Motor neuron (in vitro differentiated cells): ENCODE data around the gene MT1M. TPM values are rescaled to one million over a fixed set of nuclear protein-coding genes. Genes with fewer than 3 reads are reported as not detected.
A peak's percentile ranks its signal among the peaks of the same experiment; 100 is the strongest.

Experiments used
- ATAC-seq, 8 experiments: fragments of 200-7000 bp; cut with Tn5 transposase; replicated peaks in 6 of 8; 2 replicates each; pipeline ENCODE4 v1.8.0; 2021; ENCODE audit warnings: mild to moderate bottlenecking in 8 of 8, moderate library complexity in 8 of 8
- H3K27ac ChIP-seq, 2 donors: fragments of 250-450 bp; sonication (Bioruptor Pico); 2 replicates each; pipeline ENCODE4 v1.9.0; 2021; ENCODE audit warnings: antibody characterized with exemption in 2 of 2, mild to moderate bottlenecking in 2 of 2, moderate library complexity in 1 of 2
- H3K4me1 ChIP-seq, 2 donors: fragments of 250-450 bp; sonication (Bioruptor Pico); replicated peaks in 1 of 2; 2 replicates each; pipeline ENCODE4 v1.6.1; 2021; ENCODE audit warnings: antibody characterized with exemption in 2 of 2, mild to moderate bottlenecking in 2 of 2, moderate library complexity in 1 of 2
- H3K4me3 ChIP-seq, 5 donors: fragments of 250-450 bp; sonication (Bioruptor Pico); 2 replicates each; pipeline ENCODE4 v1.9.0; 2021; ENCODE audit warnings: antibody characterized with exemption in 5 of 5, mild to moderate bottlenecking in 5 of 5, moderate library complexity in 4 of 5
- WGBS, 10 experiments: fragments of 450-650 bp; shearing (Covaris generic); methylation state at CpG; one replicate each; pipeline ENCODE4 v1.0.0; 2022; 5-methylcytosine and 5-hydroxymethylcytosine counted together
- in situ Hi-C, 9 experiments: fragments of 400-800 bp; cut with MboI; loops; one replicate each; pipeline ENCODE4 v1.15.0; 2021; ENCODE audit warnings: low sequenced_read_pairs in 9 of 9, low pct_unique_long_range_greater_than_20kb in 2 of 9; ENCODE audit not compliant: unreplicated experiment in 9 of 9
- total RNA-seq, 8 experiments: library from RNA; unstranded; fragments of 300-600 nt; gene quantifications; 2 replicates each; pipeline versions ENCODE4 v1.2.3 to v1.2.4, GENCODE V29; 2022

MT1M gene
- total RNA-seq, 8 experiments from 2014 or later, result 0.25 to 1.5 (median 0.46) TPM; not detected in 4

DNA sequence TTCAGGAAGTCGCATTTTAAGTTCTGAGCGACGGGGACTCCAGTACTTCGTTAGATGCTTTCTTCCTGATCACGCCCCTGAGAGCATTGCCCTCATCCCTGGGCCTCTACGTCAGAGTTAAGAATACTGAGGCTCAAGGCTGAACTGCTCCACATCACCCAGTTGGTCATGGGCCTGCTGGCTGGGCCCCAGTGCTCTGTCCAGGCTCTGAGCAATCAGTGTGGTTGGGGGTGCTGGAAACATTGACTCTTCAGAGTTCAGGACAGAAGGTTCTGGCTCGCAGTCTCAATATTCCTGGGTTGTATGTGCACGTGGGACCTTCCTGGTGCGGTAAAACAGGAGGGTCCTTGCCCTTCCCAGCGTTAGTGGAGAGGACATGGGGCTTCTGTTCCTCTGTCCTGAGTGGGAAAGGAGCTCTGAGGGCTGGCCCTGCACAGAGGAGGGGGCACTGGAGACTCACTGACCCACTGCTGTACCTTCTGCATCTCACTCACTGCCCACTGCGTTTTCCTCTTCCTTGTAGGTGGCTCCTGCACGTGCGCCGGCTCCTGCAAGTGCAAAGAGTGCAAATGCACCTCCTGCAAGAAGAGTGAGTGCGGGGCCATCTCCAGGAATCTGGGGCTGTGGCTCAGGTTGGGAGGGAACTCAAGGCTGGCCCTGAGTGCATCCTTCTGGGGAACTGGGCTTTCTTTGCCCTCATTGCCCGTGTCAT, 6.4 kb upstream of the MT1M start:
- ATAC-seq, result peak; percentile 34 to 63 (median 54)
- H3K4me1 ChIP-seq, result peaks cover 0 to 2% of the 10 kb centered on the region in 2 donors
- in situ Hi-C loops, result no loop called here
- H3K27ac ChIP-seq, result no peak overlapping the region
- WGBS, 10 experiments, result 0 to 34% (median 16%) methylated on average over 1 to 11 of the region's 16 CpGs; no CpG with 5 or more reads in 3 of the 10 experiments
- peak overlapping the region in 2 of 5 donors; percentile 30 to 37 for H3K4me3 ChIP-seq

DNA sequence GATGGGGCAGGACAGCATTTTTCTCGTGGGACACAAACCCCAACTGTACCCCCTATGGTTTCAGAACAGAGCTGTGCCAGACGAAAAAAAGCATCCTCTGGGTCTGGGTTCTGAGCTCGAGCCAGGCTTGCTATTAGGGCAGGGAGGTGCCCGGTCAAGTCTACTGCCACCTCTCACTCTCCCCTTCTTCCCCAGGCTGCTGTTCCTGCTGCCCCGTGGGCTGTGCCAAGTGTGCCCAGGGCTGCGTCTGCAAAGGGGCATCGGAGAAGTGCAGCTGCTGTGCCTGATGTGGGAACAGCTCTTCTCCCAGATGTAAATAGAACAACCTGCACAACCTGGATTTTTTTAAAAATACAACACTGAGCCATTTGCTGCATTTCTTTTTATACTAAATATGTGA, 5.8 kb upstream of the MT1M start:
- Histone ChIP-seq H3K4me1 (peaks cover 0 to 2% of the 10 kb centered on the region in 2 donors), H3K4me3 (no peak overlapping the region), H3K27ac (no peak overlapping the region)
- ATAC-seq, result no peak
- in situ Hi-C loops, result no loop called here
- WGBS, 10 experiments, result 0 to 44% (median 25%) methylated on average over 1 to 2 of the region's 7 CpGs; no CpG with 5 or more reads in 5 of the 10 experiments

DNA sequence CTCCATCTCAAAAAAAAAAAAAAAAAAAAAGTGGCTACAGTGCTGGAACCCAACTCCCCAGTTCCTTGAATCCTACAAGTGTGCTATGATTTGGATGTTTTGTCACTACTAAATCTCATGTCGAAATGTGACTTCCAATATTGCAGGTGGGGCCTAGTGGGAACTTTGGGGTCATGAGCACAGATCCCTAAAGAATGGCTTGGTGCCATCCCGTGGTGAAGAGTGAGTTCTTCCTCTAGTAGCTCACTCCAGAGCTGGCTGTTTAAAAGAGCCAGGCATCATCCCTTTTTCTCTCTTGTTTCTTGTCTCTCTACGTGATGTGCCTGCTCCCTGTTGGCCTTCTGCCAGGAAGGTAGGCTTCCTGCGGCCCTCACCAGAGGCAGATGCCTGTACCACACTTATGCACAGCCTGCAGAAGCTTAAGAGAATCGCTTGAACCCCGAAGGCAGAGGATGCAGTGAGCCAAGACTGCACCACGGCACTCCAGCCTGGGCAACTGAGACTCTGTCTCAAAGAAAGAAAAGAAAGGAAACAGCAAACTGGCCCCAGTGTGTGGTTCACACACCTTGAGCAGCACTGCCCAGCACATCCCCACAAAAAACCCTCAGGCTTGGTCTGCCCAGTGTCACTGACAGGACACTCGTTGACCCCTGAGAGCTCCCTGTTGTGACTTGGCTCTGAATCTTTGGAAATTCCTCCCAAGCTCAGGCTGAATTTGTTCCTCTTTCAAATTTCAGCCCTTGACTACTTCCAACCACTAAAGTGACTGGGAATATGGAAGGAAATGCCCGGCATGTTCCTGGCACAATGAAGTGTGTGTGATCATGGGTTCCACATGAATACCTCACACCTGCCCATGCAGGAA, 3.7 kb upstream of the MT1M start:
- in situ Hi-C loops, result no loop called here
- 15 to 80% (median 22%) methylated on average over 2 to 7 of the region's 9 CpGs; no CpG with 5 or more reads in 3 of the 10 experiments for WGBS, 10 experiments
- no peak for ATAC-seq
- no peak overlapping the region for H3K27ac ChIP-seq
- H3K4me3 ChIP-seq, result no peak overlapping the region
- peaks cover 7 to 10% of the 10 kb centered on the region in 2 donors for H3K4me1 ChIP-seq

DNA sequence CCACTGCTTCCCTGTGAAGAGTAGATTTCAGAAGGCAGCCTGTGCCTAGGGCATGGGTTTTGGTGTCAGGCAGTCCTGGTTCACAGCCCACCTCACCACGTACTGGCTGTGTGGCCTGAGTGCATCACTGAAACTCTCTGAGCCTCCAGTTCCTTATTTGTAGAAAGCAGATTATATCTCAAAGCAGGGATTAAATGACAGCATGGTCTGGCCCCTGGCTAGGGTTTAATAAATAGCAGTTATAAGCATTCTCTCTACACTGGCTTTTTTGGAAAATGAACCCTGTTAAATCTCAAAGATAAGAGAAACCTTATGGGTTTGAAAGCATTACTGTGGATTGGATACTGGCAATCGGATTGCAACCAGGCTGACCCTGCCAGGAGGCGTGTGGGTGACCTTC, 2.9 kb upstream of the MT1M start:
- in situ Hi-C loops, result no loop called here
- H3K4me3 ChIP-seq, result no peak overlapping the region
- no peak overlapping the region for H3K27ac ChIP-seq
- no peak for ATAC-seq
- WGBS, 10 experiments, result 13 to 100% (median 50%) methylated on average over 1 to 2 of the region's 3 CpGs; no CpG with 5 or more reads in 3 of the 10 experiments
- H3K4me1 ChIP-seq, result peaks cover 7 to 10% of the 10 kb centered on the region in 2 donors

DNA sequence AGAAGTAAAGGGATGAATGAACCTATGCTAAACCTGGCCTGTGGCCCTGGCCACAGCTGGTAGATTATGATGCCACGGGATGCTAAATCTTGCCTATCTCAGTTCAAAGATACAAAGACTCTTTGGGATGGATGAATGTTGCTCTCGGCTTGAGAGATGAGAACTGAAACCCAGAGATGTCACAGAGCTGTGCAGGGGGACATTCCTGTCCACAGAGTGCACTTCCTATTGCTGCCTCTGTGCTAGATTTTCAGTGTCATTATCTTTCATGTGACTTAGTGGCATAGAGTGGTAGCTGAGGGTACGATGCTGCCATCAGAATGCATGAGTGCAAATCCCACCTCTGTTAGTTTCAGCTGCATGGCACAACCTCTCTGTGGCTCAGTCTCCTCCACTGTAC, 2.3 kb upstream of the MT1M start:
- 15 to 100% (median 100%) methylated on average over 1 to 3 of the region's 3 CpGs; no CpG with 5 or more reads in 5 of the 10 experiments for WGBS, 10 experiments
- no peak for ATAC-seq
- Histone ChIP-seq H3K27ac (no peak overlapping the region), H3K4me3 (no peak overlapping the region), H3K4me1 (peaks cover 7 to 10% of the 10 kb centered on the region in 2 donors)
- in situ Hi-C loops, result no loop called here

DNA sequence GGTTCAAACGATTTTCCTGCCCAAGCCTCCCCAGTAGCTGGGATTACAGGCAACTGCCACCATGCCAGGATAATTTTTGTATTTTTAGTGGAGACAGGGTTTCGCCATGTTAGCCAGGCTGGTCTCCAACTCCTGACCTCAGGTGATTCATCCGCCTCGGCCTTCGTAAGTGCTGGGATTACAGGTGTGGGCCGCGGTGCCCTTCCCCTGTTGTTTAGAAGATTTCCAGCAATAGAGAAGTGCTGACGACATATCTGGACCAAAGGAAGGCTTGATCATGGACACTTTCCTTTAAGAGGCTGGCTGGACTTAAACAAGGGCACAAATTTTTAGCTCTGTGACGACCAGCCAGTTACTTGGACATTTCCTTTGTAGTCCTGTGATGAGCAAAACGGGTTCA, 1.3 kb upstream of the MT1M start:
- Histone ChIP-seq H3K27ac (no peak overlapping the region), H3K4me3 (no peak overlapping the region), H3K4me1 (peaks cover 9 to 13% of the 10 kb centered on the region in 2 donors)
- in situ Hi-C loops, result no loop called here
- ATAC-seq, result no peak
- WGBS, 10 experiments, result 17 to 100% (median 50%) methylated on average over 1 to 10 of the region's 10 CpGs; no CpG with 5 or more reads in 3 of the 10 experiments

DNA sequence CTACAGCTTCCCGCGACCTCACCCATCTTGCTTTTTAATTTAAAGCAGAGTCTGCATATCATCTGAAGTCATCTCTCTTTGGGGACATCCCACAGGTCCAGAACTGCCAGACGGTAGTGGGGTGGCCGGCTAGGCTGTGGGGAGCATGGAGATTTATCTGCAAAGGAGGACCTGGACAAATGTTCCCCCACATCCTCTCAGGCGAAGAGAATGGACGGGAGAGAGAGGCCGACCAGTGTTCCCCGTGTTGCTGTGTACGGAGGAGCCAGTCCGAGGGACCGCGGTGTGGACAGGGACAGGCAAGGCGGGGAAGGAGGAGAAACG, 665 bp upstream of the MT1M start:
- no peak for ATAC-seq
- in situ Hi-C loops, result no loop called here
- H3K4me1 ChIP-seq, result peaks cover 9 to 13% of the 10 kb centered on the region in 2 donors
- 0 to 40% (median 6%) methylated on average over 1 to 5 of the region's 14 CpGs; no CpG with 5 or more reads in 4 of the 10 experiments for WGBS, 10 experiments
- no peak overlapping the region for H3K27ac ChIP-seq
- peak overlapping the region in 2 of 5 donors; percentile 12 to 13 for H3K4me3 ChIP-seq

DNA sequence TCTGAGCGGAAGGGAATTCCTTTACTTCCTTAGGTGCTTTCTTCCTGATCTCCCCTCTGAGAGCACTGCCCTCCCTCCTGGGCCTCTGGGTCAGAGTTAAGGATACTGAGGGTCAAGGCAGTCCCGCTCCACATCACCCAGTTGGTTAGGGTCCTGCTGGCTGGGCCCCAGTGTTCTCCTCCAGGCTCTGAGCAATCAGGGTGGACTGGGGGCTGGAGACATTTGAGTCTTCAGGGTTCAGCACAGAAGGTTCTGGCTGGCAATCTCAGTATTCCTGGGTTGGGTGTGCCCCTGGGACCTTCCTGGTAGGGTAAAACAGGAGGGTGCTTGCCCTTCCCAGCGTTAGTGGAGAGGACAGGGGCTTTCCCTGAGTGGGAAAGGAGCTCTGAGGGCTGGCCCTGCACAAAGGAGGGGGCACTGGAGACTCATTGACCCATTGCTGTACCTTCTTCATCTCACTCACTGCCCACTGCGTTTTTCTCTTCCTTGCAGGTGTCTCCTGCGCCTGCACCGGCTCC, 448 bp downstream of the MT1M start:
- peaks cover 9 to 13% of the 10 kb centered on the region in 2 donors for H3K4me1 ChIP-seq
- peak in 2 of 8 experiments; percentile 4 for ATAC-seq
- in situ Hi-C loops, result no loop called here
- WGBS, 10 experiments, result 0 to 80% (median 40%) methylated on average over 1 to 2 of the region's 6 CpGs; no CpG with 5 or more reads in 4 of the 10 experiments
- H3K27ac ChIP-seq, result no peak overlapping the region
- no peak overlapping the region for H3K4me3 ChIP-seq

DNA sequence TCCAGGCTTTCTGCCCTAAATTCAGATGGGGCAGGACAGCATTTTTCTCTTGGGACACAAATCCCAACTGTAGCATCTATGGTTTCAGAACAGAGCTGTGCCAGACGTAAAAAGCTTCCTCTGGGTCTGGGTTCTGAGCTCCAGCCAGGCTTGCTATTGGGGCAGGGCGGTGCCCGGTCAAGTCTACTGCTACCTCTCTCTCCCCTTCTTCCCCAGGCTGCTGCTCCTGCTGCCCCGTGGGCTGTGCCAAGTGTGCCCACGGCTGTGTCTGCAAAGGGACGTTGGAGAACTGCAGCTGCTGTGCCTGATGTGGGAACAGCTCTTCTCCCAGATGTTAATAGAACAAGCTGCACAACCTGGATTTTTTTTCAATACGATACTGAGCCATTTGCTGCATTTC, 1.1 kb downstream of the MT1M start:
- Histone ChIP-seq H3K4me3 (no peak overlapping the region), H3K27ac (no peak overlapping the region), H3K4me1 (peaks cover 10 to 19% of the 10 kb centered on the region in 2 donors)
- no peak for ATAC-seq
- in situ Hi-C loops, result no loop called here
- 17 to 70% (median 38%) methylated on average over 1 to 4 of the region's 7 CpGs; no CpG with 5 or more reads in 3 of the 10 experiments for WGBS, 10 experiments

DNA sequence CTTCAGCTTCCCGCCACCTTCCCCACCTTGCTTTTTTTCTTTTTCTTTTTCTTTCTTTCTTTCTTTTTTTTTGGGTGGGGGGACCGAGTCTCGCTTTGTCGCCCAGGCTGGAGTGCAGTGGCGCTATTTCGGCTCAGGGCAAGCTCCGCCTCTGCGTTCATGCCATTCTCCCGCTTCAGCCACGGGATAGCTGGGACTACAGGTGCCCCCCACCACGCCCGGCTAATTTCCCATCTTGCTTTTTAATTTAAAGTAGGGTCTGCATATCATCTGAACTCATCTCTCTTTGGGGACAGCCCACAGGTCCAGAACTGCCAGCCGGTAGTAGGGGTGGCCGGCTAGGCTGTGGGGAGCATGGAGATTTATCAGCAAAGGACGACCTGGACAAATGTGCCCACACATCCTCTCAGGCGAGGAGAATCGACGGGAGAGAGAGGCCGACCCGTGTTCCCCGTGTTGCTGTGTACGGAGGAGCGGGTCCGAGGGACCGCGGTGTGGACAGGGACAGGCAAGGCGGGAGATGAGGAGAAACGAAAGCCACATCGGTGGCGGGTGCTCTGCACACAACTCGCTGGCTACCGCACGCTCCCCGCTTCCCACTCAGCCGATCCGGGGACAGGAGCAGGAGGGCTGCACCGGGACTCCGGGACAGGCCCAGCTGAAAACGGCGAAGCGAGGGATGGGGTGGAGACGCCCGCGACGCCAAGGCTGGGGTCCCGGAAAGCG, 2.4 kb downstream of the MT1M start:
- no peak for ATAC-seq
- H3K27ac ChIP-seq, result no peak overlapping the region
- 0 to 93% (median 40%) methylated on average over 1 to 14 of the region's 47 CpGs; no CpG with 5 or more reads in 1 of the 10 experiments for WGBS, 10 experiments
- in situ Hi-C loops, result no loop called here
- H3K4me1 ChIP-seq, result peaks cover 13 to 22% of the 10 kb centered on the region in 2 donors
- no peak overlapping the region for H3K4me3 ChIP-seq

DNA sequence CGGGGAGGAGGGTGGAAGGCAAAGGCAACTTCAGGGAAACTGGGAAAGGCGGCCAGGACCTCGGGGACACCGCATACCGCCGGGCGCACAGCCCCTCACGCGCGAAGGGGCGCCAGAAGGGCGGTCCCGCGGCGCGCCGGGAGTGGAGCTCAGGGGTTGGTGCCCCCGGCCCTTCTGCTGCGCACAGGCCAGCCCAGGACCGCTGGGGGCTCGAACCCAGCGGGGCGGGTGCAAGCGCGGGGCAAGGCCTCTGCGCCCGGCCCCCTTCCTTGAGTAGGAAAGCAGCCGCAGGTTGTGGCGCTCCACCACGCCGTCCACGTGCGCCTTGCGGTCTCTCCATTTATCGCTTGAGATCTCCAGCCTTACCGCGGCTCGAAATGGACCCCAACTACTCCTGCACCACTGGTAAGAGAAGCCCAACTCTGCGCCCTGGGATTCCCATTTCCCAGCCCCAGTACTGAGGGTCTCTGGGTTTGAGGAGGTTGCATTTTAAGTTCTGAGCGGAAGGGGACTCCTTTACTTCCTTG, 3.0 kb downstream of the MT1M start:
- Histone ChIP-seq H3K4me1 (peaks cover 13 to 22% of the 10 kb centered on the region in 2 donors), H3K4me3 (no peak overlapping the region), H3K27ac (no peak overlapping the region)
- WGBS, 10 experiments, result 0 to 100% (median 8%) methylated on average over 1 to 12 of the region's 40 CpGs; no CpG with 5 or more reads in 6 of the 10 experiments
- ATAC-seq, result no peak
- in situ Hi-C loops, result no loop called here

DNA sequence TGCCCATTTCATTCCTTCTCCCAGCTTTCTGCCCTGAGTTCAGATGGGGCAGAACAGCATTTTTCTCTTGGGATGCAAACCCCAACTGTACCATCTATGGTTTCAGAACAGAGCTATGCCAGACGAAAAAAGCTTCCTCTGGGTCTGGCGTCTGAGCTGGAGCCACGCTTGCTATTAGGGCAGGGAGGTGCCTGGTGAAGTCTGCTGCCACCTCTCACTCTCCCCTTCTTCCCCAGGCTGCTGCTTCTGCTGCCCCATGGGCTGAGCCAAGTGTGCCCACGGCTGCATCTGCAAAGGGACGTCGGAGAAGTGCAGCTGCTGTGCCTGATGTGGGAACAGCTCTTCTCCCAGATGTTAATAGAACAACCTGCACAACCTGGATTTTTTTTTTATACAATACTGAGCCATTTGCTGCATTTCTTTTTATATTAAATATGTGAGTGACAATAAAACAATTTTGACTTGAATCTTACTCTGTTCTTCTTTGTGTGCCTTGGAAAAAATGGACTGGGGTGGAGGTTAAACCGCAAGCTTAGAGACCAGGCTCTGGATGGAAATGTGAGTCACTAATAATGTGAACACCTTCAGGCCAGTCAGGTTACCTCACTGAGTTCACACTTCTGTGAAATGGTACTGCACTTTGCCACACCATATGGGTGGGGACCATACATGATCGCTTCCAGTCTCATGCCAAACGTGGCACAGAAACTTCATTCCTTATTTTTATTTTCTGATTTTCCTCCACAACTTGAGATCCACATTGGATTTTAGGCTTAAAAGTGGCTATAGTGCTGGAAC, 4.4 kb downstream of the MT1M start:
- in situ Hi-C loops, result no loop called here
- Histone ChIP-seq H3K4me3 (no peak overlapping the region), H3K27ac (no peak overlapping the region), H3K4me1 (peaks cover 13 to 22% of the 10 kb centered on the region in 2 donors)
- ATAC-seq, result no peak
- WGBS, 10 experiments, result 0 to 71% (median 12%) methylated on average over 1 to 5 of the region's 9 CpGs; no CpG with 5 or more reads in 4 of the 10 experiments
